IMR-90 (cell line): ENCODE data around the gene TOMM34. TPM values are rescaled to one million over a fixed set of nuclear protein-coding genes. Genes with fewer than 3 reads are reported as not detected.

Experiments
- ATAC-seq: fragments of 200-7000 bp; cut with Tn5 transposase; 2 replicates; pipeline ENCODE4 v1.9.1; 2020; ENCODE audit warnings: low read depth, mild to moderate bottlenecking, moderate library complexity
- BruUV-seq: library from RNA; stranded (reverse); fragments of 400-500 nt; replicated peaks from 2 replicates; lab custom pipeline; 2021; lab: Mats Ljungman, UMichigan
- CTCF ChIA-PET: fragments of 300-600 bp; formaldehyde crosslinking; extraction: SDS; loops from one replicate; lab custom pipeline; 2021; ENCODE audit warnings: antibody characterized with exemption; lab: Yijun Ruan, JAX
- POLR2A ChIA-PET: fragments of 300-600 bp; sonication (Branson Sonifier 250); formaldehyde crosslinking; loops from one replicate; lab custom pipeline; 2022; ENCODE audit warnings: antibody characterized with exemption; ENCODE audit not compliant: unreplicated experiment; lab: Charles Lee
- DNase-seq: peaks from one replicate; pipeline ENCODE4 v3.0.0; 2013
- H2AFZ ChIP-seq: replicated peaks from 2 replicates; pipeline ENCODE3; 2013; ENCODE audit warnings: low read length, mild to moderate bottlenecking; ENCODE audit not compliant: poor library complexity
- H2AK5ac ChIP-seq: 2 replicates; pipeline ENCODE4 v1.6.1; 2013; ENCODE audit warnings: low read depth, low read length, inconsistent platforms
- H2AK9ac ChIP-seq: replicated peaks from 2 replicates; pipeline ENCODE3; 2013; ENCODE audit warnings: mild to moderate bottlenecking, low read depth, low read length, moderate library complexity; ENCODE audit not compliant: poor library complexity
- H2BK120ac ChIP-seq: 2 replicates; pipeline ENCODE4 v1.6.1; 2013; ENCODE audit warnings: low read depth, low read length, inconsistent platforms
- H2BK15ac ChIP-seq: 3 replicates; pipeline ENCODE4 v1.6.1; 2013; ENCODE audit warnings: low read depth, low read length, inconsistent platforms
- H2BK20ac ChIP-seq: 2 replicates; pipeline ENCODE4 v1.6.1; 2013; ENCODE audit warnings: low read depth, mild to moderate bottlenecking, inconsistent platforms, low read length, moderate library complexity
- H2BK5ac ChIP-seq: 2 replicates; pipeline ENCODE4 v1.6.1; 2013; ENCODE audit warnings: mild to moderate bottlenecking, low read depth, low read length, inconsistent platforms; ENCODE audit not compliant: poor library complexity, severe bottlenecking
- H3K14ac ChIP-seq: replicated peaks from 2 replicates; pipeline ENCODE4 v1.6.1; 2013; ENCODE audit warnings: low read depth, low read length, inconsistent platforms
- H3K18ac ChIP-seq: 2 replicates; pipeline ENCODE4 v1.6.1; 2013; ENCODE audit warnings: low read depth, low read length, control low read depth
- H3K23ac ChIP-seq: 2 replicates; pipeline ENCODE4 v1.6.1; 2013; ENCODE audit warnings: low read depth, low read length, inconsistent platforms
- H3K27ac ChIP-seq: 2 replicates; pipeline ENCODE4 v1.5.1; 2013; ENCODE audit warnings: mild to moderate bottlenecking, control low read depth, low read length; ENCODE audit not compliant: insufficient read depth
- H3K27me3 ChIP-seq: 2 replicates; pipeline ENCODE4 v1.6.1; 2013; ENCODE audit warnings: low read length; ENCODE audit not compliant: control insufficient read depth, insufficient read depth
- H3K36me3 ChIP-seq: 2 replicates; pipeline ENCODE4 v1.6.1; 2013; ENCODE audit warnings: low read length, mixed read lengths; ENCODE audit not compliant: control insufficient read depth, insufficient read depth
- H3K4ac ChIP-seq: 2 replicates; pipeline ENCODE4 v1.6.1; 2013; ENCODE audit warnings: low read depth, low read length, inconsistent platforms
- H3K4me1 ChIP-seq: 2 replicates; pipeline ENCODE4 v1.6.1; 2013; ENCODE audit warnings: low read length, mixed read lengths; ENCODE audit not compliant: control insufficient read depth, insufficient read depth
- H3K4me2 ChIP-seq: 2 replicates; pipeline ENCODE4 v1.6.1; 2013; ENCODE audit warnings: low read depth, mild to moderate bottlenecking, control low read depth, low read length, moderate library complexity
- H3K4me3 ChIP-seq: 2 replicates; pipeline ENCODE4 v1.5.1; 2013; ENCODE audit warnings: low read depth, mild to moderate bottlenecking, control low read depth, low read length, moderate library complexity; ENCODE audit not compliant: insufficient read depth
- H3K56ac ChIP-seq: 2 replicates; pipeline ENCODE4 v1.6.1; 2013; ENCODE audit warnings: low read length, inconsistent platforms; ENCODE audit not compliant: insufficient read depth; ENCODE audit errors: extremely low read depth
- H3K79me1 ChIP-seq, 2 experiments: 2 replicates each; pipeline ENCODE4 v1.6.1; 2013; ENCODE audit warnings: low read length in 2 of 2, inconsistent platforms in 1 of 2, low read depth in 1 of 2
- H3K9ac ChIP-seq: 2 replicates; pipeline ENCODE4 v1.6.1; 2013; ENCODE audit warnings: low read depth, low read length, control low read depth
- H3K9me1 ChIP-seq: 2 replicates; pipeline ENCODE4 v1.6.1; 2013; ENCODE audit warnings: low read length, inconsistent platforms; ENCODE audit not compliant: insufficient read depth
- H3K9me3 ChIP-seq: 2 replicates; pipeline ENCODE4 v1.6.1; 2013; ENCODE audit warnings: low read length; ENCODE audit not compliant: control insufficient read depth, insufficient read depth
- H4K20me1 ChIP-seq: 2 replicates; pipeline ENCODE4 v1.6.1; 2013; ENCODE audit warnings: low read length, inconsistent platforms; ENCODE audit not compliant: insufficient read depth
- H4K5ac ChIP-seq: 2 replicates; pipeline ENCODE4 v1.6.1; 2013; ENCODE audit warnings: mild to moderate bottlenecking, low read depth, low read length, control low read depth
- H4K8ac ChIP-seq, 2 experiments: 2 replicates each; pipeline ENCODE4 v1.6.1; 2013; ENCODE audit warnings: low read depth in 2 of 2, low read length in 2 of 2, control low read depth in 1 of 2, inconsistent platforms in 1 of 2
- H4K91ac ChIP-seq: 2 replicates; pipeline ENCODE4 v1.6.1; 2013; ENCODE audit warnings: low read depth, low read length, inconsistent platforms; ENCODE audit not compliant: insufficient read depth
- FOS ChIP-seq: fragments of 150-350 bp; IDR thresholded peaks from 2 replicates; pipeline ENCODE4 v1.6.1; 2016; ENCODE audit warnings: low read depth, low read length
- SMC3 ChIP-seq: fragments of 150-350 bp; IDR thresholded peaks from 2 replicates; pipeline ENCODE4 v1.6.1; 2016; ENCODE audit warnings: low read depth, mild to moderate bottlenecking, antibody characterized with exemption, low read length, moderate library complexity
- WGBS, 2 experiments: methylation state at CpG; one replicate each; pipeline versions ENCODE4 v1.1.5 to v1.1.7; 2013; ENCODE audit warnings: missing lambda C conversion rate in 2 of 2; ENCODE audit not compliant: insufficient read length in 1 of 2; ENCODE audit errors: extremely low coverage in 2 of 2; 5-methylcytosine and 5-hydroxymethylcytosine counted together
- dilution Hi-C: fragments of 300-500 bp; cut with HindIII; formaldehyde crosslinking; loops from one replicate; pipeline ENCODE4 v1.14.3; 2018; ENCODE audit warnings: low sequenced_read_pairs; ENCODE audit not compliant: unreplicated experiment
- in situ Hi-C: fragments of 300-500 bp; cut with MboI; formaldehyde crosslinking; loops from 3 replicates; pipeline ENCODE4 v1.14.3; 2019; ENCODE audit warnings: low sequenced_read_pairs, inconsistent platforms, mixed read lengths
- intact Hi-C: fragments of 100-400 bp; cut with micrococcal nuclease; formaldehyde crosslinking; loops from 2 replicates; pipeline ENCODE4 v1.10.0; 2022
- microRNA-seq, 2 experiments: library from miRNA; stranded (forward) in 1 of 2; unstranded in 1 of 2; fragments of 10-50 nt in 1 of 2; fragments of <30 nt in 1 of 2; gene quantifications in 1 of 2; microRNA quantifications in 1 of 2; one replicate each; pipeline versions ENCODE3 to v1.1.0; 2013 to 2020; ENCODE audit not compliant: insufficient read depth in 1 of 2, insufficient read length in 1 of 2, unreplicated experiment in 1 of 2
- polyA plus RNA-seq, 3 experiments: library from polyadenylated mRNA; depleted of rRNA; stranded (reverse); fragments of >200 nt; gene quantifications; 2 replicates each; pipeline ENCODE4 v1.2.3, GENCODE V29; 2012; ENCODE audit warnings: low replicate concordance in 1 of 3
- small RNA-seq, 5 experiments: library from RNA; depleted of rRNA; stranded (forward); fragments of <200 nt; gene quantifications; one replicate each; pipeline ENCODE3, GENCODE V24; 2012
- total RNA-seq: library from RNA; depleted of rRNA; stranded (reverse); fragments of >200 nt; gene quantifications from 2 replicates; pipeline ENCODE4 v1.2.3, GENCODE V29; 2012; rRNA removed

The TOMM34 gene
- total and polyA plus RNA-seq, 2 of the 4 experiments (the other 2 are of a cell fraction): 97.5 to 101 TPM

DNA sequence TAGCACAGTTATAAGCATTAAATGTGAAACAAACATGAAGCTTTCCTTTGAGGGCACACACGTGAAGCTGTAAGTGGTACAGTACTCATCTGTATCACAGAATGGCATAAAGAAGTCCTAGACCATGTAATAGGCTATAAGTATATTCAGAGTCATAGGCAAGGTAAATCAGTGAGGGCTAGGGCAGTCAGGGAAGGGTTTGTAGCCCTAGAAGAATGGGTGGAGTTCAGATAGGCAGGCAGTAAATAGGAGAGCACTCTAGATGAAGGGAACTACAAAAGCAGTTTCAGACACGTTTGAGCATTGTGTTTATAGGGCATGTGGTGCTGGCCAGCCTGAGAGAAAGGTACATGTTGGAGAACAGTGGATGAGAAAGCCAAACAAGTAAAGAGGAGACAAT is 65.2 kb downstream of the TOMM34 start:
- no peak overlapping the region for H2AFZ ChIP-seq
- no TSS peak for BruUV-seq
- no peak overlapping the region for H3K4me2 ChIP-seq
- H2BK15ac ChIP-seq: no peak overlapping the region
- CTCF ChIA-PET: no interaction called here
- H3K23ac ChIP-seq: no peak overlapping the region
- H4K20me1 ChIP-seq: peaks cover 95% of the 10 kb centered on the region
- dilution Hi-C loops: no loop called here
- WGBS, 2 experiments: 72% methylated on average over 2 of the region's 2 CpGs; no CpG with 5 or more reads in 1 of the 2 experiments
- no peak overlapping the region for H4K8ac ChIP-seq
- H3K9me3 ChIP-seq: no peaks in the 10 kb centered on the region
- no peak overlapping the region for H2AK9ac ChIP-seq
- no peak overlapping the region for H2AK5ac ChIP-seq
- DNase-seq (no peak), ATAC-seq (no peak)
- H3K18ac ChIP-seq: no peak overlapping the region
- H2BK20ac ChIP-seq: no peak overlapping the region
- H3K27ac ChIP-seq: no peak overlapping the region
- in situ Hi-C loops: no loop called here
- H3K56ac ChIP-seq: no peak overlapping the region
- H3K4me3 ChIP-seq: no peak overlapping the region
- H3K4ac ChIP-seq: no peak overlapping the region
- no peaks in the 10 kb centered on the region for H3K27me3 ChIP-seq
- no peak overlapping the region for H4K5ac ChIP-seq
- H2BK5ac ChIP-seq: no peak overlapping the region
- POLR2A ChIA-PET: no interaction called here
- TF ChIP-seq SMC3: no peak
- no peak for TF ChIP-seq FOS
- no peak overlapping the region for H2BK120ac ChIP-seq
- H3K4me1 ChIP-seq: peaks cover 8% of the 10 kb centered on the region
- peaks cover 21% of the 10 kb centered on the region for H3K9me1 ChIP-seq
- H3K36me3 ChIP-seq: peaks cover 4% of the 10 kb centered on the region
- H3K79me1 ChIP-seq: peaks cover 9 to 51% of the 10 kb centered on the region in 2 experiments; a peak in 3 of 4 replicates
- no peak overlapping the region for H3K14ac ChIP-seq
- intact Hi-C loops: no loop called here
- H4K91ac ChIP-seq: no peak overlapping the region
- H3K9ac ChIP-seq: no peak overlapping the region

Small RNA genes lying within 50 kb of the gene (microRNA-seq; reads per million reads assigned to microRNA genes)
- gene RF00019 (ENCODE audit: insufficient read depth, insufficient read length): not detected

Small RNA genes lying within 50 kb of the gene (small RNA-seq; reads per million reads assigned to genes)
- gene RF00019: 0 reads per million in 5 experiments

Other genes starting within 250 kb of the TOMM34 start
- not detected in 2 replicates for gene CCN5, start 245.0 kb downstream of the TOMM34 start, total RNA-seq
- gene CCN5, start 245.0 kb downstream of the TOMM34 start, polyA plus RNA-seq (2012; rRNA removed): not detected in 2 replicates
- not detected in 2 replicates for gene KCNK15, start 214.5 kb downstream of the TOMM34 start, total RNA-seq
- gene KCNK15, start 214.5 kb downstream of the TOMM34 start, polyA plus RNA-seq (2012; rRNA removed): not detected in 2 replicates
- gene RIMS4, start 149.9 kb downstream of the TOMM34 start, total RNA-seq: not detected in 2 replicates
- not detected in 2 replicates for gene RIMS4, start 149.9 kb downstream of the TOMM34 start, polyA plus RNA-seq (2012; rRNA removed)
- 78.0 and 120 TPM in 2 replicates for gene YWHAB, start 74.7 kb downstream of the TOMM34 start, total RNA-seq
- 94.7 and 102 TPM in 2 replicates for gene YWHAB, start 74.7 kb downstream of the TOMM34 start, polyA plus RNA-seq (2012; rRNA removed)
- gene PABPC1L, start 50.3 kb downstream of the TOMM34 start, total RNA-seq: 4.7 and 6.1 TPM in 2 replicates
- 76.6 and 82.4 TPM in 2 replicates for gene PABPC1L, start 50.3 kb downstream of the TOMM34 start, polyA plus RNA-seq (2012; rRNA removed)
- 22.2 and 30.0 TPM in 2 replicates for gene STK4, start 6.1 kb upstream of the TOMM34 start, total RNA-seq
- gene STK4, start 6.1 kb upstream of the TOMM34 start, polyA plus RNA-seq (2012; rRNA removed): 8.3 and 10.2 TPM in 2 replicates
- 0.54 and 0.56 TPM in 2 replicates for gene KCNS1, start 140.7 kb upstream of the TOMM34 start, total RNA-seq
- 0.46 and 0.62 TPM in 2 replicates for gene KCNS1, start 140.7 kb upstream of the TOMM34 start, polyA plus RNA-seq (2012; rRNA removed)
- not detected in 2 replicates for gene WFDC5, start 154.8 kb upstream of the TOMM34 start, total RNA-seq
- gene WFDC5, start 154.8 kb upstream of the TOMM34 start, polyA plus RNA-seq (2012; rRNA removed): not detected in 2 replicates
- gene WFDC12, start 164.1 kb upstream of the TOMM34 start, total RNA-seq: not detected in 2 replicates
- not detected in 2 replicates for gene WFDC12, start 164.1 kb upstream of the TOMM34 start, polyA plus RNA-seq (2012; rRNA removed)
- not detected in 2 replicates for gene PI3, start 214.5 kb upstream of the TOMM34 start, total RNA-seq
- not detected in 2 replicates for gene PI3, start 214.5 kb upstream of the TOMM34 start, polyA plus RNA-seq (2012; rRNA removed)
- not detected in 2 replicates for gene SEMG1, start 246.6 kb upstream of the TOMM34 start, total RNA-seq
- not detected in 2 replicates for gene SEMG1, start 246.6 kb upstream of the TOMM34 start, polyA plus RNA-seq (2012; rRNA removed)